Inflammatory macrophage (primary cell): Measurements from ENCODE around the gene SHMT2.
"Not testable (repeated sequence)": the region's sequence is repeated elsewhere in the genome, so short reads cannot be mapped to it uniquely, and the experiment has no call there.

Experiments
- DNase-seq, 2 donors: peaks; one replicate each; pipeline ENCODE4 v3.0.0-alpha.2; 2020 to 2022

Gene SHMT2

DNA sequence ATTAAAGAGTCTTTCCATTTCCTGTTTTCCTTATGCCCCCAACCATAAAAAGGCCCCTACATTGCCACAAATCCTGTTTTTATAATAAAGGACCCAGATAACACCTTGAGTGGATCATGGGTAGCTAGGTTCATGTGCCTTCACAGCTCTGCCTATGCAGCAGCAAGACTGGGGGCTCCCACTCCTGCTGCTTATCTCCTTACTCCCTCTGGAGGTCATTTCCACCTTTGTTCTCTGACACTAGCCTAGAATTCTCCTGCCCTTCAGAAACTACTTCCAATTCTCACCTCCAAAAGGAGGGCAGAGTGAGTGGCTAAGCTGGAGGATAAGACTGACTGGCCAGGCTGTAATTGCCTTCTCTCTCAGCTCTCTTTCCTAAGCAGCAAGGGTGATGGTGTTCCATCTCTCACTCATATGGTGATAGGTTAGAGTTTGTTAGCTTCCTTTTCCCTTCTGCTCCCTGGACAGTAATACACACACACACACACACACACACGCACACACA is 41.5 kb downstream of the SHMT2 start:
- no peak for DNase-seq

DNA sequence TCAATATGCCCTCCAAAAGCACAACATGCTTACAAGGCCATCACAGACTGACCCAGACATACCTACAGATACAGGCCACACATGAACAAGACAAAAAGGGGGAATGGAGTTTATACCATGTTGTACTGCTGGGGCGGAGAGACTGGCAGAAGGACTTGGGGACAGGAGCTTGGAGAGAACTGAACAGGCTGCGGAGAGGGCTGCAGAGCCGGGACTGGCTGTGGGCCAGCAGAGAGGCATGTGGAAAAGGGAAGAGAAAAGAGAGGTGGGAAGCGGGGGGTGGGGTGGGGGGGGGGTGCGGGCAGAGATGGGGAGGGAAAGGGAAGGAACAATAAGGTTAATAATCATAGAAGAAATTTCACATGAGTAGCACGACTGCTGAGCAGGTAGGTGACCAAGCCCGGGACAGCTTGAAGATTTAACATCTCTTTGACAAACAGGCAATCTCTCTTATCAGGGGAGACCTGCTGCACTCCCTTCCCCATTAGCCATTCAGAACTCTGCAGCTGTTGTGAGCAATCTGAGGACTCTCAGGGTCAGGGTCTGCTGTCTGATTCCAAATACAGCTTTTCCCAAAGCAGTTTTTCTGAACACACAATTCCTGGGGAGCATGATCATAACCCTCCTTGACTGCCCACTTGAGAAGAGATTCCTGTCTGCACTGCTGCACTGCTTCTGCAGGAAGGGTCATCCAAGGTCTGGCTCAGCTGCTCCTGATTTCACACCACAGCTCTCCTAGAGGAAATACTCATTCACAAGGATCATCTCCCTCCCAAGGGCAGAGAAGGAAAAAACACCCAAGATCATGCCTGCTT is 43.0 kb downstream of the SHMT2 start:
- no peak for DNase-seq

DNA sequence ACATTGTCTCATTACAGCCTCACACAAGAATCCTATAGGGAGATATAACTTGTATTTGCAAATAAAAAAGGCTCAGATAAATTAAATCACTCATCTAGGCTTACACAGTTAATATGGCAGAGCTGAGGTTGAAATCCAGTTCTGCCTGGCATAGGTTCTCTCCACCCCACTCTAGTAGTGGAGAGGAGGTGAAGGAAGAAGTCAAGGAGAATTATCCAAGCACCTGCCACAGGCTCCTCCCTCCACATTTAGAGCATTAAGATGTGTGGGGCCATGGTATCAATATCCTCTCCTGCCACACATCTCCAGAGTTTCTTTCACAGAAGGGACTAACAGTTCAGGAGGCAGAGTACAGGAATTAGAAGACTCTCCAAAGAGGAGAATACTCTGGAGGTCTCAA is 44.0 kb downstream of the SHMT2 start:
- no peak for DNase-seq

DNA sequence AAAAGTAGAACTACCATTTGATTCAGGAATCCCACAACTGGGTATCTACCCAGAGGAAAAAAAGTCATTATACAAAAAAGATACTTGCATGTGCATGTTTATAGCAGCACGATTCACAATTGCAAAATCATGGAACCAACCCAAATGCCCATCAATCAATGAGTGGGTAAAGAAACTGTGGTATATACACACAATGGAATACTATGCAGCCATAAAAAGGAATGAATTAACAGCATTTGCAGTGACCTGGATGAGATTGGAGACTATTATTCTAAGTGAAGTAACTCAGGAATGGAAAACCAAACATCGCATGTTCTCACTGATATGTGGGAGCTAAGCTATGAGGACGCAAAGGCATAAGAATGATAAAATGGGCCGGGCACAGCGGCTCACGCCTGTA is 46.7 kb downstream of the SHMT2 start:
- DNase-seq, result not testable (repeated sequence)

DNA sequence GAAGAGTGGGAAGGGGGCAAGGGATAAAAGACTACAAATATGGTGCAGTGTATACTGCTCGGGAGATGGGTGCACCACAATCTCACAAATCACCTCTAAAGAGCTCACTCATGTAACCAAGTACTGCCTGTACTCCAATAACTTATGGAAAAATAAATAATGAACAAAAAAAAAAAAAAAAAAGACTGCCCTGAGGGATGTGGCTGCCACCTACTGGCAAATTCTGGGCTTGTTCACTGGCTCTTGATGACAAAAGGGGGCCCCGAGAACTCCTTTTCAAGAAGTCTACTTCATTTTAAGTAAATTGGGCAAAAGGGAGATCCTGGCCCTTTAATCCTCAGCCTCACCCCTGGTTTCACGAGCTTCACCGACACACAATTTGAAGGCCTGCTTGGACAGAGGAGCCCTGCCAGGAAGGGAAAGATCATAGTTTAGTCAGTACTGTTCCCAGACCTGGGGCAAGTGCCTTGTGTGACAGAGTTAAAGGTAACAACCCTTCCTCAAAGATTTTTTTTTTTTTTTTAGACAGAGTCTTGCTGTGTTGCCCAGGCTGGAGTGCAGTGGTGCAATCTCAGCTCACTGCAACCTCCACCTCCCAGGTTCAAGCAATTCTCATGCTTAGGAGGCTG is 47.5 kb downstream of the SHMT2 start:
- peak; percentile 24 to 46 for DNase-seq

DNA sequence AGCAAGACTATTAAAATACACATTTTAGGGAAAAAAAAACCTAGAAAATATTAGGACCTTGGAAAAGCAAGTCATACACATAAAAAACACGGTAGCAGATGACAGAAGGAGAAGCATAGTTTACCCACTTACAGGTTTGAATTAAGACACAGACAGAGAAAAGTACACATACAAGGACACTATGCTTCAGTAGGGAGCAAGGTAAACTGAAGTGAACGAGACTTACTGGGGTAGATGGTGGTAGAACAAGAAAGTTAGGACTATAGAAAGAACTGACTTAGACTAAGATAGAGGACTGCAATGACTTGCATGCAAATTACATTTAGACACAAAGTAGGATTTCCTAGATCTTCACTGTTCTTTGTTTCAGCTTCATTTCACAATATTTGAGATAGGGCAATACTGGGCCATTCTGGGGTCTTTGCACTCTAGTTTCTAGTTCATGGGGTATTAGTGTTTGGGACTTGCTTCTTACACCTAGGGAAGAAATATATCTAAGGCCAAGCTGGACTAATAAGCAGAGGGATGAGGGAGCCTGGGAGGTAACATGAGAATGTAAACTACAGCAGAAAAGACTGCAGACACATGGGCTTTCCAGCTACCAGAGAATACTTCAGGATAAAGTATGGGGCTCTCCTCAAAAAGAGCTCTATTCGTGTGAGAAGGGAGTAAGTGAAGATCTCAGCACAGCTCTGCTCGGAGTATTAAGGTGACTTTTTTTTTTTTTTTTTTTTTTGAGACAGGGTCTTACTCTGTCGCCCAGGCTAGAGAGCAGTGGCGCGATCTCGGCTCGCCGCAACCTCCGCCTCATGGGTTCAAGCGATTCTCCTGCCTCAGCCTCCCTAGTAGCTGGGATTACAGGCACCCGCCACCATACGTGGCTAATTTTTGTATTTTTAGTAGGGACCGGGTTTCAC is 49.2 kb downstream of the SHMT2 start:
- DNase-seq, result no peak

DNA sequence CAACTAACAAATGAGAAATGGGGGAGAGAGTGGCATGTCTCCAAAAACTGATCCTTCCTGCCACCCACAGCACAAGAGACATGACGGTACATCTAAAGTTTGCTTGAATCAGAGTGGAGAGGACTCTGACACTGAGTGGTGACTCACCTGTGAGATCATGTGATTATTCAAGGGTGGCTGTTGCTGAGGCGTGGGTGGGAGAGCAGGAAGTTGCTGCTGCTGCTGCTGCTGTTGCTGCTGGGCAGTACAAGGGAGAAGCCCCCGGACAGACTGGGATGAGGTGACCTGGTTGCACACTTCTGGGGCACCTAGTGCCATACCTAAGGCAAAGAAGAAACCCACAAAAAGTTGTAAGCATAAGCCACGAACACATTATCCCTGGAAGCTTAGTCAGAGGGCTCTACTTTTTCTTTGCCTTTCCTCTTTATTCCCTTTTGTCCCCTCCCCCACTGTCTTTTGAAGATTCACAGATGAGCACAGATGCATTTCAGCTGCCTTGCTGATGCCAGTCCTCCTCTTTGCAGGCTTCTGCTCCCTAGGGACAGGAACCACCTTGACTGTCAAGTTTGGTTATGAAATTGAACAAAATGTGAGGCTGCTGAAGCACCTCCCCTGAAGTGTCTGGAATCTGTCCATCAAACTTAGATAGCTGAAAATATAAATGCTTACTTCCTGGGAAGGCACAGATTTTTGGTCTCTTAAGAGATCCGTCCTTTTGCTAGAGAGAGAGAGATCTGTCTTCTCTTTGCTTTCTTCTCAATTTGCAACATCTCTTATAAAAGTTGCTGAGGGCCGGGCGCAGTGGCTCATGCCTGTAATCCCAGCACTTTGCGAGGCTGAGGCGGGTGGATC is 50.9 kb downstream of the SHMT2 start:
- DNase-seq, result peak; percentile 88 to 94

DNA sequence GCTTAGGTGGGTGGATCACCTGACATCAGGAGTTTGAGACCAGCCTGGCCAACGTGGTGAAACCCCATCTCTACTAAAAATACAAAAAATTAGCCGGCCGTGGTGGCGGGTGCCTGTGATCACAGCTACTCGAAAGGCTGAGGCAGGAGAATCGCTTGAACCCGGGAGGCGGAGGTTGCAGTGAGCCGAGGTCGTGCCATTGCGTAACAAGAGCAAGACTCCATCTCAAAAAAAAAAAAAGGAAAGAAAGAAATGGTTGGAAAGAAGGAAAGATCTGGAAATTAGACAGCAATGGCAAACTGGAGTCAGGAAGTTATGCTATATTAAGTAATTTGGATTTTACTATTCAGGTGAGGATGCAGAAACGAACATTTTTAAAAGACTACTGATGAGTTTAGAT is 52.6 kb downstream of the SHMT2 start:
- not testable (repeated sequence) for DNase-seq
